Keratinocyte (primary cell): ENCODE measurements around the gene INSRR. TPM values are rescaled to one million over a fixed set of nuclear protein-coding genes. Genes with fewer than 3 reads are reported as not detected.
A peak's percentile ranks its signal among the peaks of the same experiment; 100 is the strongest.

Source experiments
- DNase-seq: peaks from one replicate; pipeline ENCODE4 v3.0.0-alpha.2; 2011; ENCODE audit warnings: low read depth, missing footprints, low spot score
- FAIRE-seq: peaks from 2 replicates; lab custom pipeline; 2011; peaks lifted over from hg19 to GRCh38; lab: Jason Lieb, UNC
- H2AFZ ChIP-seq: 2 replicates; pipeline ENCODE4 v1.6.0; 2012; ENCODE audit warnings: low read length, control low read depth, inconsistent platforms; ENCODE audit not compliant: control insufficient read depth
- H3K27ac ChIP-seq: 2 replicates; pipeline ENCODE4 v1.5.1; 2011; ENCODE audit warnings: low read length; ENCODE audit not compliant: control insufficient read depth, insufficient read depth
- H3K27me3 ChIP-seq: 3 replicates; pipeline ENCODE4 v1.6.0; 2011; ENCODE audit warnings: low read length; ENCODE audit not compliant: control insufficient read depth, insufficient read depth; ENCODE audit errors: extremely low read depth
- H3K36me3 ChIP-seq, 2 experiments: 2 replicates in 1 of 2; 3 replicates in 1 of 2; pipeline ENCODE4 v1.5.1; 2011; ENCODE audit warnings: low read length in 2 of 2, mild to moderate bottlenecking in 1 of 2; ENCODE audit not compliant: control insufficient read depth in 2 of 2, insufficient read depth in 2 of 2; ENCODE audit errors: extremely low read depth in 1 of 2
- H3K4me1 ChIP-seq: 3 replicates; pipeline ENCODE4 v1.5.1; 2011; ENCODE audit warnings: low read length; ENCODE audit not compliant: control insufficient read depth, insufficient read depth; ENCODE audit errors: extremely low read depth
- H3K4me2 ChIP-seq: 3 replicates; pipeline ENCODE4 v1.6.0; 2011; ENCODE audit warnings: low read depth, low read length; ENCODE audit not compliant: control insufficient read depth, insufficient read depth; ENCODE audit errors: extremely low read depth
- H3K4me3 ChIP-seq, 3 experiments: fragments of 200-600 bp in 1 of 3; sonication (generic) in 1 of 3; 2 replicates in 2 of 3; 3 replicates in 1 of 3; pipeline ENCODE4 v1.5.1; 2011 to 2016; ENCODE audit warnings: low read length in 3 of 3, mild to moderate bottlenecking in 3 of 3, control low read depth in 2 of 3, inconsistent platforms in 1 of 3, low read depth in 1 of 3, mixed read lengths in 1 of 3, mixed run types in 1 of 3, moderate library complexity in 1 of 3; ENCODE audit not compliant: control insufficient read depth in 2 of 3, insufficient read depth in 2 of 3; ENCODE audit errors: extremely low read depth in 1 of 3
- H3K79me2 ChIP-seq: 2 replicates; pipeline ENCODE4 v1.6.0; 2012; ENCODE audit warnings: low read length; ENCODE audit not compliant: control insufficient read depth, insufficient read depth
- H3K9ac ChIP-seq: 3 replicates; pipeline ENCODE4 v1.6.0; 2011; ENCODE audit warnings: low read length; ENCODE audit not compliant: control insufficient read depth, insufficient read depth; ENCODE audit errors: extremely low read depth
- H3K9me1 ChIP-seq: 3 replicates; pipeline ENCODE4 v1.6.0; 2011; ENCODE audit warnings: low read length; ENCODE audit not compliant: control insufficient read depth, insufficient read depth; ENCODE audit errors: extremely low read depth
- H3K9me3 ChIP-seq: 2 replicates; pipeline ENCODE4 v1.5.1; 2012; ENCODE audit warnings: low read depth, low read length; ENCODE audit not compliant: control insufficient read depth
- H4K20me1 ChIP-seq: 3 replicates; pipeline ENCODE4 v1.6.0; 2011; ENCODE audit warnings: low read length; ENCODE audit not compliant: control insufficient read depth, insufficient read depth; ENCODE audit errors: extremely low read depth
- CTCF ChIP-seq, 3 experiments: IDR thresholded peaks in 1 of 3; conservative IDR thresholded peaks in 1 of 3; optimal IDR thresholded peaks in 1 of 3; 2 replicates in 2 of 3; 3 replicates in 1 of 3; pipeline versions ENCODE3 to v1.5.1; 2011; ENCODE audit warnings: low read length in 3 of 3, mild to moderate bottlenecking in 3 of 3, moderate library complexity in 2 of 3, control low read depth in 1 of 3, inconsistent platforms in 1 of 3; ENCODE audit not compliant: insufficient read depth in 2 of 3; ENCODE audit errors: extremely low read depth in 1 of 3
- EZH2 ChIP-seq: IDR thresholded peaks from one replicate; pipeline ENCODE4 v1.6.1; 2012; ENCODE audit warnings: inconsistent platforms, mild to moderate bottlenecking, low read length, moderate library complexity
- dilution Hi-C: fragments of 300-500 bp; cut with MboI; formaldehyde crosslinking; loops from one replicate; pipeline ENCODE4 v1.7.0; 2020; ENCODE audit warnings: low sequenced_read_pairs; ENCODE audit not compliant: extremely low pct_ligation_motif_present
- polyA plus RNA-seq, 5 experiments: library from polyadenylated mRNA; depleted of rRNA in 3 of 5; stranded (reverse) in 3 of 5; stranded (forward) in 1 of 5; unstranded in 1 of 5; fragments of >200 nt; gene quantifications; 1 replicate in 1 of 5; 2 replicates in 3 of 5; 3 replicates in 1 of 5; pipeline versions ENCODE4 v1.2.1 to v1.2.3, GENCODE V29; 2011 to 2012; ENCODE audit warnings: missing spikeins in 2 of 5, low read depth in 1 of 5, low replicate concordance in 1 of 5

Gene INSRR
- polyA plus RNA-seq, 1 donor (not counting 4 experiments of a cell fraction or from before 2014, with no cell fraction given), result not detected

DNA sequence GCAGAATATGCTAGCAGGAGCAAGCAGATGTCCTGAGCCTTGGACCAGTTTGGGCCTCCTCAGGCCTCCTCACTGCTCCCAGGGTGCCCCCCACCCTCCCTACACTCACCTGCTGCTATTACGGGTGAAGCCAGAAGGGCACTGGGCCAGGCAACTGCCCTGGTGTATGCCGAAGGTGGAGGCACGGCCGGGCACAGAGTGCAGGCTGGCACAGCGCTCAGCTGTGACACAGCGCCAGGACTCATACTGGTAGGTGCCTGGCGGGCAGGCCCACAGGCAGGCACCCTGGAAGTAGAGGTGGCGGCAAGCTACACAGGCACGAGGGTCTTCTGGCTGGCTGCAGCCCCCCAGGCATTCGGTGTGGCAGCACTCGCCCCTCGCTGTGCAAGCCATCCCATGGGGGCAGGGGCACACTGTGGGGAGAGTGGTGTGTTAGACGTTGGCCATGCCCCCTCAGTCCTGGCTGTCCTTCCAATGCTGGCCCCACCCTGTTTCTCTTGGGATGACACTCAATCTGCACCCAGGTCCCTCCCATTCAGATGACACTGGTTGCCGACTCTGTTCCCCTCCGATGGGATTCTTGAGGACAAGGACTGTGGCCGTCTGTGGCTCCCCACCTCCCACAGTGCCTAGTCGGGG is 7.0 kb downstream of the INSRR start:
- TF ChIP-seq CTCF (optimal IDR thresholded peaks at IDR 0.05 in 1 of 3, IDR thresholded peaks at IDR 0.05 in 1 of 3, conservative IDR thresholded peaks at IDR 0.05 in 1 of 3; ENCODE audit: extremely low read depth in 1 of 3, insufficient read depth in 2 of 3, low read length in 3 of 3) (no peak), EZH2 (no peak)
- Histone ChIP-seq H3K4me3 (no peak overlapping the region), H2AFZ (no peak overlapping the region), H3K9me1 (no peaks in the 10 kb centered on the region), H3K4me2 (no peak overlapping the region), H3K27ac (no peak overlapping the region), H3K79me2 (no peaks in the 10 kb centered on the region), H3K9me3 (no peaks in the 10 kb centered on the region), H3K27me3 (peaks cover 56% of the 10 kb centered on the region), H3K4me1 (no peaks in the 10 kb centered on the region), H4K20me1 (no peaks in the 10 kb centered on the region), H3K9ac (no peak overlapping the region), H3K36me3 (no peaks in the 10 kb centered on the region)
- dilution Hi-C loops, result no loop called here
- DNase-seq, result no peak
- no peak for FAIRE-seq

DNA sequence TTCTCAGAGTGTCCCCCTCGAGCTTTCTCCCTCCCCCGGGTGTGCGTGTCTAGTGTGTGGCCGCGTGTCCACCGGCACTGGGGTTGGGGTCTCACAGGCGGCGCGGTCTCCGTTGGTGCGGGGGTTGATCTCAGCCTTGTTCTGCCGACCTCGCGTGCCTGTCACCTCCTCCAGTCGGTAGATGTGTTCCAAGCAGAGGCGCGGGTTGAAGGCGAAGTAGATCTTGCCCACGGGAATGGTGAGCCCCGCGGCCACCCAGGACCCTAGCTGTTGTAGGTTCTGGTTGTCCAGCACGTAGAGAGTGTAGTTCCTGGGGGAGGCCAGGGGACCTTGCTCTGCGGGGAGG is 9.8 kb downstream of the INSRR start:
- H3K9me3 ChIP-seq, result no peaks in the 10 kb centered on the region
- no peak for DNase-seq
- H3K4me2 ChIP-seq, result peak overlapping the region; percentile 37
- no peaks in the 10 kb centered on the region for H3K79me2 ChIP-seq
- H3K27ac ChIP-seq, result no peak overlapping the region
- no peaks in the 10 kb centered on the region for H4K20me1 ChIP-seq
- TF ChIP-seq EZH2, result peak; percentile 47
- no peak for TF ChIP-seq CTCF (optimal IDR thresholded peaks at IDR 0.05 in 1 of 3, IDR thresholded peaks at IDR 0.05 in 1 of 3, conservative IDR thresholded peaks at IDR 0.05 in 1 of 3; ENCODE audit: extremely low read depth in 1 of 3, insufficient read depth in 2 of 3, low read length in 3 of 3)
- no peaks in the 10 kb centered on the region for H3K36me3 ChIP-seq
- H3K27me3 ChIP-seq, result peaks cover 67% of the 10 kb centered on the region
- no peak overlapping the region for H3K9ac ChIP-seq
- H3K9me1 ChIP-seq, result no peaks in the 10 kb centered on the region
- dilution Hi-C loops, result no loop called here
- no peak overlapping the region for H3K4me3 ChIP-seq
- peaks cover 2% of the 10 kb centered on the region for H3K4me1 ChIP-seq
- no peak overlapping the region for H2AFZ ChIP-seq
- FAIRE-seq, result no peak
